HG03565 (cell line): ENCODE results near the gene ELANE.
"Not testable (repeated sequence)": the region's sequence is repeated elsewhere in the genome, so short reads cannot be mapped to it uniquely, and the experiment has no call there.

Experiments used
- ATAC-seq: cut with Tn5 transposase; IDR thresholded peaks from one replicate; pipeline ENCODE4 v1.9.1; 2021; ENCODE audit warnings: mild to moderate bottlenecking, moderate library complexity; ENCODE audit not compliant: unreplicated experiment

ELANE gene

GRCh38 chr19:835210-835810, 16.8 kb upstream of the ELANE start:
- no peak for ATAC-seq

DNA sequence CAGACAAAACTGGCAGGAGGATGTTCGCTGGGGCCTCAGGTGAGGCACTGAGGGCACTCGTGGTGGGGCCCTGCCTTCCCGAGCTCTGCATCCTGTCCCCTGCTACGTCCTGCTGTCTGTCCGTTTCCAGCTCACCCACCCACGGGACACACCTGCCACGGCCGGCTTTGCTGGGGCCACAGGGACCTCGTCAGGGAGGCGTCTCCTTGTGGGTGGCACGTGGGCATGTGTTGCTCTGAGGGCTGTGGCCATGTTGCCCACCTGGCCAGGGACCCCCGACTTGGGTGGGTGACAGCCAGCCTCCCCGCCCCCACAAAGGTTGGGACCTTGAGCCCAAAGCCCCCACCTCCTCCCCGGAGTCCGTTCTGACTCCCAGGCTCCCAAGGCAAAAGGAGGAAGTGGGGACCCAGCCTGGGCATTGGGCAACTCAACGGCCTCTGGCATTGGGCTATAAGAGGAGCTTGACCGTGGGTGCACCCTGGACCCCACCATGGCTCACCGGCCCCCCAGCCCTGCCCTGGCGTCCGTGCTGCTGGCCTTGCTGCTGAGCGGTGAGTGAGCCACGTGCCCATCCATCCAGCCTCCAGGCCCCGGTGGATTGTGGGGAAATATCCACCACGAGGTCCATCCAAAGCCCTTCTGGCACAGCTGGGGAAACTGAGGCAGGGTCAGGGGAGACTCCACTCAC, 11.4 kb upstream of the ELANE start, which contains the start of gene PRTN3:
PRTN3 (plus strand) TSS at position 481 of the 688 bp plus-strand sequence; CDS start at position 491, 10 bp downstream.
- no peak for ATAC-seq

- not testable (repeated sequence) for ATAC-seq
Observed at GRCh38 chr19:842802-843179, 9.3 kb upstream of the ELANE start.

DNA sequence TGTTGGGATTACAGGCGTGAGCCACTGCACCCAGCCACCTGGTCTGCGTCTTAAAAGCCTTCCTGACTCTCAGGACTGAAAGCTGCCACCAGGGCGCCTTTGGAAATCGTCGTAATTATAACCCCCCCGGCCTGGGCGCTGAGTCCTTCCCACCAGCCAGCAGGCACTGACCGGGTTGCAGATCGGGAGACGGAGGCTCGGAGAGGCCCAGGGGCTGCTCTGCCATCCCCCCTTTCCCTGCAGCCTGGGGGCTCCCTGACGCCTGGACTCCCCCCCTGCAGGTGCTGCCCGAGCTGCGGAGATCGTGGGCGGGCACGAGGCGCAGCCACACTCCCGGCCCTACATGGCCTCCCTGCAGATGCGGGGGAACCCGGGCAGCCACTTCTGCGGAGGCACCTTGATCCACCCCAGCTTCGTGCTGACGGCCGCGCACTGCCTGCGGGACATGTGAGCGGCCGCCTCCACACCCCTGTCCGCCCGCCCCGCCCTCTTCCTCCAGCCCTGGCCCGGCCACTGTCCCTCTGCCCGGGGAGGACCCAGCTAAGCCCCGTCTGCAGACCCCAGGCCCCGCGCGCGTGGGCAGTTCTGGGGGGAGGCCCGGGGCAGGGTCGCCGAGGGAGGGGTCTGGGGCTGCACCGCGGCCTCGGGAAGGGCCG, 8.8 kb upstream of the ELANE start:
- ATAC-seq, result no peak

DNA sequence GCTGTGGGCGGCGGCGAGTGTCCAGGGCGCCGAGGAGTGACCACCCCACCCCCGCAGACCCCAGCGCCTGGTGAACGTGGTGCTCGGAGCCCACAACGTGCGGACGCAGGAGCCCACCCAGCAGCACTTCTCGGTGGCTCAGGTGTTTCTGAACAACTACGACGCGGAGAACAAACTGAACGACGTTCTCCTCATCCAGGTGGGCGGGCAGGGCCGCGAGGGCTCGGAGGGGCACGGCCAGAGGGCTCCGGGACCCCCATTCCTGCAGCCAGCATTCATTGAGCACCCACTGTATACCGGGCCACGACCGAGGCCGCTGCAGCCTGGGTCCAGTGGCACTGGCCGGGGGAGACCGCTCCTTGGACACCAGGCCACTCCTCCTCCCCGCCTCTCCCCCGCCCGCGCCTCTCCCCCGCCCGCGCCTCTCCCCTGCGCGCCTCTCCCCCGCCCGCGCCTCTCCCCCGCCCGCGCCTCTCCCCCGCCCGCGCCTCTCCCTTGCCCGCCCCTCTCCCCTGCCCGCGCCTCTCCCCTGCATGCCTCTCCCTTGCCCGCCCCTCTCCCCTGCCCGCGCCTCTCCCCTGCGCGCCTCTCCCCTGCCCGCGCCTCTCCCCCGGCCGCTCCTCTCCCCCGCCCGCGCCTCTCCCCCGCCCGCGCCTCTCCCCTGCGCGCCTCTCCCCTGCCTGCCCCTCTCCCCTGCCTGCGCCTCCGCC, 8.1 kb upstream of the ELANE start:
- no peak for ATAC-seq

DNA sequence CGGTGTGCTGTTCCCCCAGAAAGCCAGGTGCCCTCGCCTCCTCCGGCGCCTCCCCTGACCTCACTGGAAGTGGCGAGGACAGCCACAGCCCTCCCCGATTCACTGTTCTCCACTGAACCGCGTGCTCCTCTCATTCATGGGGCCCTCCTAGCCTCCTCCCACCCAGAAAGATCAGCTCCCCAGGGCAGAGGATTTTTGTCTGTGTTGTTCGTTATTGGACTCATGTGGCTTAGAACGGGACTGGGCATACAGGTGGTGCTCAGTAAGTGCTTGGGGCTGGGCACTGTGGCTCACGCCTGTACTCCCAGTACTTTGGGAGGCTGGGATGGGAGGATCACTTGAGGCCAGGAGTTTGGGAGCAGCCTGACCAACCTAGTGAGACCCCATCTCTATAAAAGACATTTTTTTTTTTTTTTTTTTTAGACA, 7.5 kb upstream of the ELANE start:
- ATAC-seq, result no peak

DNA sequence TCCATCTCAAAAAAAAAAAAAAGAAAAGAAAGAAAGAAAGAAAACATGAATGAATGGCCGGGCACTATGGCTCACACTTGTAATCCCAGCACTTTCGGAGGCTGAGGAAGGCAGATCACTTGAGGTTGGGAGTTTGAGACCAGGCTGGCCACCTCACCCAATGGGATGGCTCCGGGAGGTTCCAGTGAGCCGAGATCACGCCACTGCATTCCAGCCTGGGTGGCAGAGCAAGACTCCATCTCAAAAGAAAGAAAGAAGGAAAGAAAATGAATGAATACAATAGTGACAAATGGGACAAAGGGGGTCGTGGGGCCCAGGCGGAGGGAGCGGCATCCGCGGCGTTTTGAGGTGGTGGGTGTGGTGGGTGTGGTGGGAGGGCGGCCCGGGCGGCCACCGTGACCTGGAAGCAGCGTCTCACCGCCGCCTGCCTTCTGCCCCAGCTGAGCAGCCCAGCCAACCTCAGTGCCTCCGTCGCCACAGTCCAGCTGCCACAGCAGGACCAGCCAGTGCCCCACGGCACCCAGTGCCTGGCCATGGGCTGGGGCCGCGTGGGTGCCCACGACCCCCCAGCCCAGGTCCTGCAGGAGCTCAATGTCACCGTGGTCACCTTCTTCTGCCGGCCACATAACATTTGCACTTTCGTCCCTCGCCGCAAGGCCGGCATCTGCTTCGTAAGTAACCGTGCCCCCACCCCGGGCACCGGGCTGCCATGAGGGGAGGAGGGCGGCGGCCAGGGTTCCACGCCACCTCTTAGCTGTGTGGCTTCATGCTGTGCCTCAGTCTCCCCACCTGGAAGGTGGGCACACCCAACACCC, 6.2 kb upstream of the ELANE start:
- ATAC-seq, result no peak

DNA sequence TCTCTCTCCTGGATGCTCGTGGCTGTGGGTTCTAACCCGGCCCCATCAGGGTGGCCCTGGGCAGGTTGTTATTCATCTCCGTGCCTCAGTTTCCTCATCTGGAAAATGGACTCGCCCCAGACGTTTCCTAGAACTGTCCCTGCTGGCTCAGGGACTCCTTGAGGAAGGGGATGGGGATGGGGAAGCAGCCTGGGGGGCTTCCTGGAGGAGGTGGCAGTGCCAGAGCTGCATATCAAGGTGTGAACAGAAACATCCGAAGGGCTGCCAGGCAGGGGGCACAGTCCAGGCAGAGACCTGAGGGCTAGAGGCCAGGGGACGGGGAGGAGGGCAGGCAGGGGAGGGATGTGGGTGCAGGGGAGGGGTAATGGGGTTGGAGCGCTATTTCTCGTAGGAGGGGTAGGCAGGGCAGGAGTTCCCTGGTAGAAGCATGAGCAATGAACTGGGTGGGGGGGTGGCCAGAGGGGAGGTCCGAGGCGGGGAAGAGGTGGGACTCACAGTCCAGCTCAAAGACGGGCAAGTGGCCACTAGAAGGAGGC, 3.6 kb upstream of the ELANE start:
- ATAC-seq, result no peak

- ATAC-seq, result not testable (repeated sequence)
Observed at GRCh38 chr19:849195-849594, 2.9 kb upstream of the ELANE start.

DNA sequence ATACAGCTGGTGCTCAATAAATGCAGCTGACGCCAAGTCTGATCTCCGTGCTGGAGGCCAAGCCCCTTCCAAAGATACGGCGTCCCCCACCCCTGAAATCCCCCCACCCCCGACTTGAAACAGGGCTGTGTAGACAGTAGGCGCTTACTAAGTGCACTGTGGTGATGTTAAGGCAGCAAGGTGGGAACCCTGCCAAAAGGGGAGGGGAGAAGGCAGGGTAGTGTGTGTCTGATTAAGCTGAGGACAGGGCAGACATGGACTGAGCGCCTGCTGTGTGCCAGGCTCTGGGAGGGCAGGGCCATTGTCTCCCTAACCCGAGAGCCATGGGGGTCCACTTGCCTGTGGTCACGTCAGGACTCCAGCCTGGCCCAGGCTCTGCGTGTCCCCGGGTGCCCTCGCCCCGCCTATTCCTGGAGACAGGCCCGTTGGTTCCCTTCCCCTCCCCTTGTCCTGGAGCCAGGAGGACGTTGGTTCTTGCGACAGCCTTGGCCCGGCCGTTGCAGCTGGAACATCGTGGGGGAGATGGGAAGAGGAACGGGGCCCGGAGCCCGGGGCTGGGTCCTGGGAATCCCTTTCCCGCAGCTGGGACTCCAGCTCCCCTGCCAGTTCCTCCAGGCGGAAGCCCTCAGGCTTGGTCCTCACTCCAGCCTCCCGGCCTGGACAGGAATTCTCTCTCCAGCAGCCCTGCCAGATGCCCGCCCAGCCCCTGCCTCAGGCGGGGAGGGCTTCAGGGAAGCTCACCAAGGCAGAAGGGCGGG, 1.7 kb upstream of the ELANE start:
- ATAC-seq, result no peak

DNA sequence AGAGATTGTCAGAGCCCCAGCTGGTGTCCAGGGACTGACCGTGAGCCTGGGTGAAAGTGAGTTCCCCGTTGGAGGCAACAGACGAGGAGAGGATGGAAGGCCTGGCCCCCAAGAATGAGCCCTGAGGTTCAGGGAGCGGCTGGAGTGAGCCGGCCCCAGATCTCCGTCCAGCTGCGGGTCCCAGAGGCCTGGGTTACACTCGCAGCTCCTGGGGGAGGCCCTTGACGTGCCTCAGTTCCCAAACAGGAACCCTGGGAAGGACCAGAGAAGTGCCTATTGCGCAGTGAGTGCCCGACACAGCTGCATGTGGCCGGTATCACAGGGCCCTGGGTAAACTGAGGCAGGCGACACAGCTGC, 1.1 kb upstream of the ELANE start:
- no peak for ATAC-seq

DNA sequence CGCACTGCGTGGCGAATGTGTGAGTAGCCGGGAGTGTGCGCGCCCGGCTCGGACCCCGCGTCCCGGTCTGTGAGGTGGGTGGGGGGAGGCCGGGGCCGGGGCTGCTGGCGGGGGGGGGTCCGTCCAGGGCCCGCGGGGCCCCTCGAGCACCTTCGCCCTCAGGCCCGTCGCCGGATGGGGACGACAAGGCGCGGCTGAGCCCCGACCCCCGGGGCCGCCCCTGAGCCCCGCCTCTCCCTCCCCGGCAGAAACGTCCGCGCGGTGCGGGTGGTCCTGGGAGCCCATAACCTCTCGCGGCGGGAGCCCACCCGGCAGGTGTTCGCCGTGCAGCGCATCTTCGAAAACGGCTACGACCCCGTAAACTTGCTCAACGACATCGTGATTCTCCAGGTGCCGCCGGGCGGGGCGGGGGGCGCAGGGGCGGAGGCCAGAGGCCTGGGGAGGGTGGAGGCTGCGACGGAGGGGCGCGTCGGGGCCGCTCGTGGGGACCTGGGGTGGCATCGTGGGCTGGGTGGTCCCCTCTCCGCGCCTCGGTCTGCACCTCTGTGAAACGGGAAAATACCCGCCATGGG, 997 bp downstream of the ELANE start:
- ATAC-seq, result no peak

DNA sequence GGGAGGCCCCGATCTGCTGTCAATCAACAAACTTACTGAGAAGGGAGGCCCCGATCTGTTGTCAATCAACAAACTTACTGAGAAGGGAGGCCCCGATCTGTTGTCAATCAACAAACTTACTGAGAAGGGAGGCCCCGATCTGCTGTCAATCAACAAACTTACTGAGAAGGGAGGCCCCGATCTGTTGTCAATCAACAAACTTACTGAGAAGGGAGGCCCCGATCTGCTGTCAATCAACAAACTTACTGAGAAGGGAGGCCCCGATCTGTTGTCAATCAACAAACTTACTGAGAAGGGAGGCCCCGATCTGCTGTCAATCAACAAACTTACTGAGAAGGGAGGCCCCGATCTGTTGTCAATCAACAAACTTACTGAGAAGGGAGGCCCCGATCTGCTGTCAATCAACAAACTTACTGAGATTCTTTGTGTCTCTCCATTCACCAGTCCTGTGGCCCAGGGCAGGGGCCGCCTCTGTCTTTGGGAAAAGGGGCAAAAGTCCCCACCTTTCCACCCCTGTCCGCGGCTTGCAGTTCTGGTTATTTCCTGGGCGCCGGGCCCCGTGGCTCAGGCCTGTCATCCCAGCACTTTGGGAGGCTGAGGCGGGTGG, 1.6 kb downstream of the ELANE start:
- ATAC-seq, result not testable (repeated sequence)

DNA sequence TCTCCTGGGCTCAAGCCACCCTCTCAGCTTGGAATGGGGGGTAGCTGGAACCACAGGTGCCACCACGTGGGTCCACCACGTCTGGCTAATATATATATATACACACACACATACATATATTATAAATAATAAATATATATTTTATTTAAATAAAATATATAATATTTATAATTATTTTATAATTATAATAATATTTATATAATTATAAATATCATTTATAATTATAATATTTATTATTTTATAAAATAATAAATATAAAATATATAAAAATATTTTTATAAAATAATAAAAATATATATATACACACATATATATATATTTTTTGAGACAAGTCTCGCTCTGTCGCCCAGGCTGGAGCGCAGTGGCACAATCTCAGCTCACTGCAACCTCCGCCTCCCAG, 2.4 kb downstream of the ELANE start:
- no peak for ATAC-seq

GRCh38 chr19:855142-855541, 3.0 kb downstream of the ELANE start:
- no peak for ATAC-seq

GRCh38 chr19:855566-856120, 3.5 kb downstream of the ELANE start:
- ATAC-seq, result no peak

- no peak for ATAC-seq
Observed at GRCh38 chr19:858284-858683, 6.2 kb downstream of the ELANE start.

GRCh38 chr19:858868-859843, 7.1 kb downstream of the ELANE start, which contains the start of gene CFD:
Gene CFD, plus strand, starts transcription at chr19:859664. Its CDS starts 26 bp downstream, at chr19:859690.
- no peak for ATAC-seq
